HG03521 (cell line): ENCODE measurements around the gene SIX3.

Experiments
- ATAC-seq: cut with Tn5 transposase; IDR thresholded peaks from one replicate; pipeline ENCODE4 v1.9.1; 2021; ENCODE audit warnings: mild to moderate bottlenecking, moderate library complexity; ENCODE audit not compliant: unreplicated experiment

Gene SIX3

GRCh38 chr2:44930274-44931197 lies 11.0 kb upstream of the SIX3 start:
- ATAC-seq: no peak

DNA sequence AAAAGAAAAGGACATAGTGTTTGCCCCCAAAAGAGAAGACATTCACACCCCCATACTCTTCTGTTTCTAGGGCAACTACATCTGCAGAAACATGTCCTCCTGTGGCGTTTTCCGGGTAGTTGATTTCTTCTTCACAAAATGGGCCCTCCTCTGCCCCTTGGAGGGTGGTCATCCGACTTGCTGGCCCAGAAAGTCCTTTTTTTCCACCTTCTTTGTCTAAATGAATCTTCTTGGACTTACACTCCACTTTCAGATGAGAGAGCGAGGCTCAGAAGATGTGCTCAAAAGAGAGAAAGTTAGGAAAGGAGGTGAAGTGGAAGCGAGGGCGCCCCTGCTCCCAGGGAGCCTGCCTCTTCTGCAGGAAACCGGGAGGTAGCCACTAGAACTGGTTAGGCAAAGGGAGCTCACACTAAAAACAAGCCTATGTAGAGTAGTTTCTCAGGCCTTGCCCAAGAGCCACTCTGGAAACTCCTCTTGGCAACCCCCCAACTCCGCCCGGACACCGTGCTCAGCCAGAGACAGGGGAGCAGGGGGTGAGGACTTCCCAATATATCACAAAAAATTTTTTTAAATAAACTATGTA lies 10.2 kb upstream of the SIX3 start:
- no peak for ATAC-seq

- no peak for ATAC-seq
These were observed 9.4 kb upstream of the SIX3 start for GRCh38 chr2:44932079-44932478.

DNA sequence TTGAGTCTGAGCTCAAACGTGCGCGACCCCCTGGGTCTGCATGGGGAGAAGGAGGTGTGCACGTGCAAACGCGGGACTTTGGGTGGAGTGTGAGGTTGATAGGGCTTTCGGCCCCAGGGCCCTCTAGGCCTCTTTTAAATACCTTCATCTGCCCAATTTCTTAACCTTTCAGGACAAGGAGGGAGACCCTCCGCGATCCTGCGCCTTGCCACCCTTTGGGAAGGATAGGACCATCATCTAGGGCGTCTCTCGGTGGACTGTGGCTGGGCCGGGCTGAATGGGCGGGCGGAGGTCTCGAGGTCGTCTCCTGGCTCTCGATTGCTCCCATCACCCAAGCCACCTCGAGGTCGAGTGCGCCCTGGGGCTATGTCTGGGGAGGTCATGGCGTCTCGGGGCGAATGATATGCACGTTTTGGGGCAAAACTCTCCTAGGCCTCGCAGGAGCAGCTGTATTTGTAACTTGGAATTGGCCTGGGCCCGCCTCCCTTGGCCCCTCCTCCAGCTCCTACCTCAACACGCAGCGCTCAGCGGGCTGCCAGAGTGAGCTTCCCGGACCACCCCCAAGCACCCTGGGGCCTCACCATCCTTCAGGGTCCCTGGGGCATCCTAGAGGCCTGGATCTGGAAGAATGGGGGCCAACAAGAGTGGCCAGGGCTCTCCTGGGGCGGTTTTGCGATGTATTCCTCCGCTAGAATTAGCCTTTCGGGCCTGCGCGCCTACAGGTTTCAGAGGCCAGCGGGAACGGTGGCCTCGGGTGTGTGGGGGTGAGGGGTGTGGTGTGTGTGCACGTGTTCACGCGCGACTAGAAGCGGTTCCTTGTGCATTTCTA lies 8.7 kb upstream of the SIX3 start:
- no peak for ATAC-seq

GRCh38 chr2:44933434-44933951 lies 8.0 kb upstream of the SIX3 start:
- ATAC-seq: no peak

DNA sequence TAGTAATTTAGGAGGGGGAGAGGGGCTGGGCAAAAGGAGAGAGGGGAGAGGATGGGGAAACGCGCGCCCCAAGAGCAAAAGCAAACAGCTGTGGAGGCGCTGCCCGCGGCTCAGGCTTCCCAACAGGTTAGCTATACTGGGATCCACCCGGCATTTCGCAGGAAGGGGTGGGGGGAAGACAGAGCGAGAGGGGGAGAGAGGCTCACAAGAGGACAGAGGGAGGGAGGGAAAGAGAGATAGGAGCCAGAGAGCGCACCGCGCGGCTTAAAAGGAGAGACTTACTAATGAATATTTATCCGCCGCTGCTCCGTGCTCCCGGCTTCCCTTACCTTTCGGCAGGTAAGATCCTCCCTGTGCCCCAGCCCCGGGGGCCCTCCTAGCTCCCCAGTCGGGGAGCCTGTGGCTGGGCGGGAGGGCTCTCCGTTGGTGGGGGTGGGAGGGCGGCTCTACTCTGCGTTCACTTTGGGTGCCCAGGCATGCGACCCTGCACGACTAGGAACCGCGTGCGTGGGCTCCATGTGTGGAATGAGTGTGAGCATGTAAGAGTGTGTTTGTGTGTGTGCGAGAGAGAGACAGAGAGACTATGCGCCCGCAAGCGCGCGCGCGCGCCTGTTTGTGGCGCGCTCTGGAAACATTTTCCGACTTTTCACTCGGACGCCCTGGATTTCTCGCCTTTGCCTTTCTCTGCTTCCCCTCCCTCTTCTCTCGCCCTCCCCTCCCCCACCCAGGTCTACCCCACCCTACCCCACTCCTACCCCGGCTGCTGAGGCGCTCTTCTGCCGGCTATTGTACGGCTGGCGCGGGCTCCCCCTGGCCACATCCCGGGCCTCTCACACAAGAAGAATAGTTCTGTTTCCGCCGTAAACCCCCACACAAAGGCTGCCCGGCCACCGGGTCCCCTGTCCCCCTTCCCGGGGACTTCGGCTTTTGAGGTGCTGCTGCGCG lies 7.2 kb upstream of the SIX3 start:
- no peak for ATAC-seq

DNA sequence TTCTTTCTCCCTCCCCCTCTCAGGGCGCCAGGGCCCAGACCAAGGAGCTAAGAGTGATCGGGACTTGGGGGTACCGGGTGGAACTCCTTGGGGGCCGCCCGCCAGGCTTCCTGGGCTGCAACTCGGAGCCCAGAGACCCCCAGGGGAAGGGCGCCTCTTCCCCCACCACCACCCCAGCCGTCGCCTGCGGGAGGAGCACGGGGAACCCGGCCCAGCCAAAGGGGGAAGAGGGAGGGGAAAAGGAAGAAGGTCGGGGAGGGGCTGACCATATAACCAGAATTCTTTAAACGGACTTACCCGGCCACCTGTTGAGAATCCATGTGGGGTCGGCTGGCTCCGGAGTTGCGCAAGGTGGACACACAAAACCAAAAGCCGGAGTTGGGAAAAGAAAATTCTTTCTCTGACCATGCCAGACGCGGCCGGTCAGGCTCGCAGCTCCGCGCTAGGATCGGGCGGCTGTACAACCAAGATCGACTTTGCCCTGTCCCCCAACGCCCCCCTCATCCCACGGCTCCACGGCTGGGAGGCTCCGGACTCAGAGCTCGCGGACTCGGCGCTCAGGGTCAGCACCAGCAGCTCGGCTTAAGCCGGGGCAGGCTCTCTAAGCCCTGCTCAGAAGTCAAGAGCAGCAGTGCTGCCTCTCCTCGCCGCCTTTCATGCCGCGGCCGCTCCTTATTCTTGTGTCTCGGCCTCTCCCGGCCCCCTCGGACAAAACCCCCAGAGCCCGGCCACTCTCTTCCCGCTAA lies 6.3 kb upstream of the SIX3 start:
- ATAC-seq: no peak

GRCh38 chr2:44935729-44936098 lies 5.8 kb upstream of the SIX3 start:
- ATAC-seq: no peak

DNA sequence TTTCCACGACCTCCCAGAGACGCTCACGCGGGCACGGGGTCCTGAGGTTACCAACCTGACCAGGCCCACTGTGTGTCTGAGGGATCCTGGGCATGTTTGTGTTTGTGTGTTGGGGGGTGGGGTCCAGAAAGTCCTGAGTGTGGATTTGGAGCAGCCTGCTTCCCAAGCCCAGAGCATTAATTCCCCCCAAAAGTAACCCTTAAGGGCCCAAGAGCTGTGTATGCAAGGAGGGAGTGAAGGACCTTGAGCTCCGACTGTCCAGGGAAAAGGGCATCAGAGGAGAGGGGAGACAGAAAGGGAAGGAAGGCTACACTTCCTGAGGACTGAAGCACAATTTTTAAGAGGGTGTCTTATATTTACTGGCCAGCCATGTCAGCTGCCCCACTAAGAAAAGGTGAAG lies 5.2 kb upstream of the SIX3 start:
- ATAC-seq: no peak

- ATAC-seq: no peak
These were observed 4.5 kb upstream of the SIX3 start for GRCh38 chr2:44936715-44937687.

- no peak for ATAC-seq
These were observed 3.7 kb upstream of the SIX3 start for GRCh38 chr2:44937688-44938240.

DNA sequence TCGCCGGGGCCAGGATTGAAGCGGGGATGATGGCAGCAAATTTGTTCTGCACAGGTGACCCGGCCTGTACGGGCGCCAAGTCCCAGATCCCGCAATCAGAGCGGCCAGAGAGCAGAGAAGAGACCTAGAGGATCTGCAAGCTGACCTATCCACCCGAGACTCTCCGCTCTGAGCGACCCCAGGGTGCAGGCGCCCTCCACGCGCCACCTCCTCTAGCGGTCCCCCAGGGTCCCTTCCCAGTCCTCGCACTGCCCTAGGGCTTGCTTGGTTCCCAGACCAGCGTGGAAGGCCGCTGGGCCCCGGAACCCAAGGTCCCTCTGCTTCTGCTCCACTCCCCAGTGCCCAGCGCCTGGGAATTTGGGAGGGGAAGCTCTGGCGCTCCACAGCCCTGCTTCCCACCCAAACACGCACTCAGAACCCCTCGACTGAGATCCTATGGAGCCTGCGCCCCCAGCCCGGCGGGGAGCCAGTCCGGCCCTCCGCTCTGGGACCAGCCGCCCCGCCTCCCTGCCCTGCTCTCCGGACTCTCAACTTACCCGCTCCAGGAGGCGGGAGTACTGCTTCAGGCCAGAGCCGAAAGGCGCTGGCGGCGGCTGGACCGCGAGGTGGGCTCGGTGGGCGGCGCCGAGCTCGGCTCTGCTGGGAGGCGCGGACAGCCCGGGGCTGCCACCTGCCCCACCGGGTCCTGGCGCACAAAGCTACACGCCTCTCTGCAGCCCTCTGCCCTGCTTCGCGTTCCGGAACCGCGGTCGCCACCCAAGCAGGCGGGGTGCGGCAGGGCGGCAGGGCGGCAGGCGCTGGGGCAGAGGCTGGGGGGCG lies 3.0 kb upstream of the SIX3 start:
- no peak for ATAC-seq

GRCh38 chr2:44939106-44940048 lies 2.1 kb upstream of the SIX3 start:
- ATAC-seq: no peak

- ATAC-seq: no peak
These were observed 1.4 kb upstream of the SIX3 start for GRCh38 chr2:44940049-44940494.

DNA sequence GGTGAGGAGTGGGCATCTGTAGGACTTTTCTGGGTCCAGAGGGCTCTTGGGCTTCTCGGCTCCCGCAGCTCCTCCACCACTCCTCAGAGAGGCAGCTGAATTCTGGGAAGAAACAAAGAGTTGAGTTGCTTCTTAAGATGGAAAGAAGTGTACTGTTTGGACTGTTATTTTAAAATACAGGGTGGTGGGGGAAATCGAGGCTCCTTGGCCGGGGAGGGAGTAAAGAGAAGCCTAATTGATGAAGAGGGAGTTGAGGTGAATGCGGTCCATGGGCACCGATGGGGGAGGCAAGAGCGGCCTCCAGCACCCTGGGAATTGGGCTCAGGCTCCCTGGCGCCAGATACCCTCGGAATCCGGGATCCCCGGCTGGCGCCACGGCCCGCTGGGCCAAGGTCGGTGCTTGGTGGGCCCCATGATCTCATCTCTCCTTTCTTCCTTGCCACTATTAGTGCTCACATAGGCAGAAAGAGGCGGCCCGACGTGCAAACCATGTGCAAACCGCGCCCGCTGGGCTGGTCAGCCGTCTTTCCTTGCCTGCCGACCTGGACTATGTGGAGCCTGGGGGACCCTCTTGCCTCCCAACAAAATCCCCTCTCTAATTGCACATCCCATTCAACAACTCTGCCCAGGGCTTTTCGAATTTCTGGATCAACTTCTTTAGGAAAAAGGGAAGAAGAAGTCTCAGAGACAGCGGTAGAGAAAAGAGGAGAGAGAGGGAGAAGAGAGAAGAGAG lies 604 bp upstream of the SIX3 start:
- ATAC-seq: no peak
